ENCODE data around the gene ANO7. TPM values are rescaled to one million over a fixed set of nuclear protein-coding genes. Genes with fewer than 3 reads are reported as not detected.

Gene ANO7
- total and polyA plus RNA-seq, 2 of the 13 experiments (the other 11 are each of a cell fraction or from before 2014, with no cell fraction given) = 4.1 to 4.9 TPM

GRCh38 chr2:241149675-241149924 is 38.9 kb upstream of the ANO7 start (continued):
- TF ChIP-seq PAXIP1 (CRISPR knock-in tag; conservative IDR thresholded peaks at IDR 0.05) = no peak
- no peak for TF ChIP-seq ZNF282 (IDR thresholded peaks at IDR 0.05; ENCODE audit: partially characterized antibody)
- no peak for TF ChIP-seq ATF6 (CRISPR knock-in tag; conservative IDR thresholded peaks at IDR 0.05)
- no peak for TF ChIP-seq DZIP1 (CRISPR knock-in tag; IDR thresholded peaks at IDR 0.05)
- TF ChIP-seq TCF7 (IDR thresholded peaks at IDR 0.05; ENCODE audit: low read depth) = no peak
- TF ChIP-seq MLX (CRISPR knock-in tag; IDR thresholded peaks at IDR 0.05) = no peak
- TF ChIP-seq ZNF567 (CRISPR knock-in tag; IDR thresholded peaks at IDR 0.05; ENCODE audit: borderline replicate concordance) = no peak
- no peak for TF ChIP-seq TFE3 (CRISPR knock-in tag; IDR thresholded peaks at IDR 0.05)
- TF ChIP-seq SMAD3 (CRISPR knock-in tag; IDR thresholded peaks at IDR 0.05) = 0 out of 2 replicates have a peak, but pooled peaks have one; percentile 16
- no peak for TF ChIP-seq ZNF34 (CRISPR knock-in tag; IDR thresholded peaks at IDR 0.05; ENCODE audit: borderline replicate concordance)
- TF ChIP-seq ZNF407 (CRISPR knock-in tag; IDR thresholded peaks at IDR 0.05; ENCODE audit: not compliant biosample characterization) = no peak
